Tibial nerve (tissue), 4 donors: ENCODE data around the gene SLC22A12.

Experiments used
- CTCF ChIP-seq, 5 experiments: fragments of 200-600 bp in 3 of 5; fragments of 450-650 bp in 2 of 5; sonication (generic) in 3 of 5; IDR thresholded peaks; one replicate each; pipeline ENCODE4 v1.5.1; 2016 to 2019; ENCODE audit warnings: antibody characterized with exemption in 5 of 5, mild to moderate bottlenecking in 3 of 5, moderate library complexity in 2 of 5
- EP300 ChIP-seq, 2 donors: sonication (generic); formaldehyde crosslinking; IDR thresholded peaks; one replicate each; pipeline ENCODE4 v1.6.1; 2017; ENCODE audit warnings: antibody characterized with exemption in 2 of 2, mild to moderate bottlenecking in 1 of 2
- POLR2A ChIP-seq, 2 donors: fragments of 450-650 bp; IDR thresholded peaks; one replicate each; pipeline ENCODE4 v1.6.1; 2017; ENCODE audit warnings: antibody characterized with exemption in 2 of 2, mild to moderate bottlenecking in 2 of 2, moderate library complexity in 2 of 2

- TF ChIP-seq EP300 (IDR thresholded peaks at IDR 0.05): no peak
- no peak for TF ChIP-seq CTCF (IDR thresholded peaks at IDR 0.05)
- TF ChIP-seq POLR2A (IDR thresholded peaks at IDR 0.05): no peak
Measured at GRCh38 chr11:64642418-64642735, 51.4 kb downstream of the SLC22A12 start.
